ENCODE results near the gene RANGAP1. TPM values are rescaled to one million over a fixed set of nuclear protein-coding genes. Genes with fewer than 3 reads are reported as not detected.

The RANGAP1 gene
- total and polyA plus RNA-seq, 2 of the 13 experiments (the other 11 are each of a cell fraction or from before 2014, with no cell fraction given), result 51.8 to 83.9 TPM

- TF ChIP-seq, protein P1, sequence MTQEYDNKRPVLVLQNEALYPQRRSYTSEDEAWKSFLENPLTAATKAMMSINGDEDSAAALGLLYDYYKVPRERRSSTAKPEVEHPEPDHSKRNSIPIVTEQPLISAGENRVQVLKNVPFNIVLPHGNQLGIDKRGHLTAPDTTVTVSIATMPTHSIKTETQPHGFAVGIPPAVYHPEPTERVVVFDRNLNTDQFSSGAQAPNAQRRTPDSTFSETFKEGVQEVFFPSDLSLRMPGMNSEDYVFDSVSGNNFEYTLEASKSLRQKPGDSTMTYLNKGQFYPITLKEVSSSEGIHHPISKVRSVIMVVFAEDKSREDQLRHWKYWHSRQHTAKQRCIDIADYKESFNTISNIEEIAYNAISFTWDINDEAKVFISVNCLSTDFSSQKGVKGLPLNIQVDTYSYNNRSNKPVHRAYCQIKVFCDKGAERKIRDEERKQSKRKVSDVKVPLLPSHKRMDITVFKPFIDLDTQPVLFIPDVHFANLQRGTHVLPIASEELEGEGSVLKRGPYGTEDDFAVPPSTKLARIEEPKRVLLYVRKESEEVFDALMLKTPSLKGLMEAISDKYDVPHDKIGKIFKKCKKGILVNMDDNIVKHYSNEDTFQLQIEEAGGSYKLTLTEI (CRISPR knock-in tag; conservative IDR thresholded peaks at IDR 0.05), result no peak
- TF ChIP-seq SAP130 (CRISPR knock-in tag; IDR thresholded peaks at IDR 0.05; ENCODE audit: low read depth), result no peak
- TF ChIP-seq KLF13 (CRISPR knock-in tag; IDR thresholded peaks at IDR 0.05), result no peak
Measured at GRCh38 chr22:41311487-41311886, 25.5 kb upstream of the RANGAP1 start (continued).

- H3K4me2 ChIP-seq (ENCODE audit: low read depth, low read length), result no peak overlapping the region
- ChIA-PET CTCF (ENCODE audit: low intra/inter-chr PET ratio, low total read pairs) (no interaction called here), POLR2A (no interaction called here)
- H2AFZ ChIP-seq (ENCODE audit: low read length), result no peak overlapping the region
- no peak for TF ChIP-seq MIER3 (CRISPR knock-in tag; IDR thresholded peaks at IDR 0.05; ENCODE audit: borderline replicate concordance)
- TF ChIP-seq ZNF121 (CRISPR knock-in tag; IDR thresholded peaks at IDR 0.05), result no peak
- no peak for TF ChIP-seq ETS1 (CRISPR knock-in tag; IDR thresholded peaks at IDR 0.05)
- no peak for TF ChIP-seq POLR2AphosphoS2 (IDR thresholded peaks at IDR 0.05; ENCODE audit: low read depth, low read length)
- TF ChIP-seq ZNF232 (CRISPR knock-in tag; IDR thresholded peaks at IDR 0.05; ENCODE audit: borderline replicate concordance), result no peak
- TF ChIP-seq SIN3B (IDR thresholded peaks at IDR 0.05; ENCODE audit: low read length), result no peak
- TF ChIP-seq SP2 (CRISPR knock-in tag; IDR thresholded peaks at IDR 0.05), result no peak
- no peak for TF ChIP-seq THAP11 (CRISPR knock-in tag; IDR thresholded peaks at IDR 0.05)
- no peaks in the 10 kb centered on the region for H3K9me3 ChIP-seq (ENCODE audit: low read length)
- FAIRE-seq (no peak), DNase-seq (ENCODE audit: low spot score) (no peak), ATAC-seq (no peak)
- peaks cover 62% of the 10 kb centered on the region for H3K79me2 ChIP-seq (ENCODE audit: insufficient read depth, low read length)
- H3K4me1 ChIP-seq (ENCODE audit: insufficient read depth, low read length), result peaks cover 42% of the 10 kb centered on the region
- no peaks in the 10 kb centered on the region; the same call in 1 of the 2 replicates for H4K20me1 ChIP-seq (ENCODE audit: insufficient read depth, low read length)
- no peak overlapping the region for H3K9ac ChIP-seq (ENCODE audit: insufficient read depth, low read depth, low read length)
- H3K36me3 ChIP-seq (replicated peaks in 1 of 2; ENCODE audit: control insufficient read depth in 1 of 2, insufficient read depth in 2 of 2, low read length in 2 of 2), result peaks cover 0 to 15% of the 10 kb centered on the region in 2 experiments; a peak in 3 of 5 replicates
- in situ Hi-C loops (cut with HindIII; ENCODE audit: extremely low pct_ligation_motif_present, low pct_unique_long_range_greater_than_20kb) (no loop called here), intact Hi-C loops (cut with micrococcal nuclease; ENCODE audit: unreplicated experiment) (no loop called here)
- no peak overlapping the region for H3K4me3 ChIP-seq (replicated peaks in 1 of 3; ENCODE audit: insufficient read depth in 1 of 3, low read depth in 2 of 3, low read length in 3 of 3)
- WGBS (ENCODE audit: low lambda C conversion rate), result no CpG with 5 or more reads among the region's 1 CpG
- BruUV-seq (replicated peaks), result no TSS peak
- no peaks in the 10 kb centered on the region for H3K27me3 ChIP-seq (ENCODE audit: control insufficient read depth in 1 of 2, insufficient read depth in 2 of 2, low read length in 2 of 2)
- no peak overlapping the region for H3K27ac ChIP-seq (ENCODE audit: extremely low read length, insufficient read depth, low read length)
Measured at GRCh38 chr22:41310336-41310735, 24.3 kb upstream of the RANGAP1 start.
